Liver (tissue), 9 donors: ENCODE data around the gene KCTD8. TPM values are rescaled to one million over a fixed set of nuclear protein-coding genes. Genes with fewer than 3 reads are reported as not detected.

Source experiments
- DNase-seq: peaks from one replicate; pipeline ENCODE4 v3.0.0-alpha.2; 2017; ENCODE audit warnings: low spot score
- H3K27ac ChIP-seq, 2 donors: one replicate each; pipeline ENCODE4 v1.7.0; 2013; ENCODE audit warnings: inconsistent platforms in 2 of 2, low read length in 2 of 2, control low read depth in 1 of 2, low read depth in 1 of 2, mild to moderate bottlenecking in 1 of 2
- H3K27me3 ChIP-seq, 4 donors: one replicate each; pipeline versions ENCODE4 v1.6.1 to v1.7.0; 2013; ENCODE audit warnings: low read length in 3 of 4, inconsistent platforms in 1 of 4, mild to moderate bottlenecking in 1 of 4, moderate library complexity in 1 of 4; ENCODE audit not compliant: control insufficient read depth in 4 of 4, insufficient read depth in 4 of 4
- H3K36me3 ChIP-seq, 4 donors: one replicate each; pipeline versions ENCODE4 v1.6.1 to v1.7.0; 2013; ENCODE audit warnings: low read length in 3 of 4, mild to moderate bottlenecking in 3 of 4, low read depth in 1 of 4, moderate library complexity in 1 of 4; ENCODE audit not compliant: control insufficient read depth in 4 of 4, insufficient read depth in 3 of 4
- H3K4me1 ChIP-seq, 4 donors: one replicate each; pipeline versions ENCODE4 v1.6.1 to v1.7.0; 2013; ENCODE audit warnings: low read length in 3 of 4, mild to moderate bottlenecking in 3 of 4, moderate library complexity in 1 of 4; ENCODE audit not compliant: control insufficient read depth in 4 of 4, insufficient read depth in 4 of 4
- H3K4me3 ChIP-seq, 3 donors: one replicate each; pipeline versions ENCODE4 v1.6.1 to v1.7.0; 2013; ENCODE audit warnings: low read length in 3 of 3, control low read depth in 1 of 3, low read depth in 1 of 3, mild to moderate bottlenecking in 1 of 3
- H3K9ac ChIP-seq, 2 donors: one replicate each; pipeline ENCODE4 v1.7.0; 2013; ENCODE audit warnings: low read length in 2 of 2, mild to moderate bottlenecking in 2 of 2, moderate library complexity in 2 of 2, control low read depth in 1 of 2, low read depth in 1 of 2
- H3K9me3 ChIP-seq, 4 donors: one replicate each; pipeline versions ENCODE4 v1.6.1 to v1.7.0; 2013; ENCODE audit warnings: low read length in 3 of 4; ENCODE audit not compliant: control insufficient read depth in 4 of 4
- ATF3 ChIP-seq: IDR thresholded peaks from 2 replicates; pipeline ENCODE4 v1.6.1; 2016; ENCODE audit warnings: antibody characterized with exemption
- CTCF ChIP-seq: fragments of 150-350 bp; IDR thresholded peaks from 2 replicates; pipeline ENCODE4 v1.5.1; 2017; ENCODE audit warnings: improper control_type of control experiment, low read depth, low read length; ENCODE audit not compliant: missing input control
- EGR1 ChIP-seq, 2 donors: IDR thresholded peaks; 2 replicates each; pipeline ENCODE4 v1.6.1; 2016 to 2018; ENCODE audit warnings: antibody characterized with exemption in 2 of 2, low read depth in 2 of 2
- FOXA1 ChIP-seq: IDR thresholded peaks from 2 replicates; pipeline ENCODE4 v1.6.1; 2016; ENCODE audit warnings: antibody characterized with exemption
- FOXA2 ChIP-seq: IDR thresholded peaks from 2 replicates; pipeline ENCODE4 v1.6.1; 2016; ENCODE audit warnings: antibody characterized with exemption
- GABPA ChIP-seq, 2 donors: IDR thresholded peaks in 1 of 2; conservative IDR thresholded peaks in 1 of 2; 2 replicates each; pipeline ENCODE4 v1.6.1; 2016; ENCODE audit warnings: antibody characterized with exemption in 2 of 2, mild to moderate bottlenecking in 1 of 2, moderate library complexity in 1 of 2
- HNF4A ChIP-seq, 2 donors: conservative IDR thresholded peaks; 2 replicates each; pipeline ENCODE4 v1.6.1; 2016; ENCODE audit warnings: antibody characterized with exemption in 2 of 2, mild to moderate bottlenecking in 2 of 2
- HNF4G ChIP-seq: IDR thresholded peaks from 2 replicates; pipeline ENCODE4 v1.6.1; 2016; ENCODE audit warnings: antibody characterized with exemption
- JUND ChIP-seq, 2 donors: IDR thresholded peaks; 2 replicates each; pipeline ENCODE4 v1.6.1; 2016; ENCODE audit warnings: antibody characterized with exemption in 2 of 2
- MAX ChIP-seq: IDR thresholded peaks from 2 replicates; pipeline ENCODE4 v1.6.1; 2016; ENCODE audit warnings: antibody characterized with exemption
- NR2F2 ChIP-seq: IDR thresholded peaks from 2 replicates; pipeline ENCODE4 v1.6.1; 2016; ENCODE audit warnings: antibody characterized with exemption
- RAD21 ChIP-seq, 2 donors: IDR thresholded peaks; 2 replicates each; pipeline ENCODE4 v1.6.1; 2016; ENCODE audit warnings: antibody characterized with exemption in 2 of 2, mild to moderate bottlenecking in 2 of 2
- REST ChIP-seq: IDR thresholded peaks from 2 replicates; pipeline ENCODE4 v1.6.1; 2016; ENCODE audit warnings: antibody characterized with exemption, mild to moderate bottlenecking
- RXRA ChIP-seq, 2 donors: IDR thresholded peaks; 2 replicates each; pipeline ENCODE4 v1.6.1; 2017 to 2018; ENCODE audit warnings: antibody characterized with exemption in 2 of 2, mild to moderate bottlenecking in 1 of 2
- SP1 ChIP-seq: IDR thresholded peaks from 2 replicates; pipeline ENCODE4 v1.6.1; 2018; ENCODE audit warnings: antibody characterized with exemption, mild to moderate bottlenecking
- TAF1 ChIP-seq: conservative IDR thresholded peaks from 2 replicates; pipeline ENCODE4 v1.6.1; 2016; ENCODE audit warnings: antibody characterized with exemption, mild to moderate bottlenecking
- YY1 ChIP-seq: IDR thresholded peaks from 2 replicates; pipeline ENCODE4 v1.6.1; 2016; ENCODE audit warnings: antibody characterized with exemption, mild to moderate bottlenecking
- ZBTB33 ChIP-seq: IDR thresholded peaks from 2 replicates; pipeline ENCODE4 v1.6.1; 2016; ENCODE audit warnings: antibody characterized with exemption
- WGBS: extraction: QIAGEN DNeasy Blood & Tissue Kit; methylation state at CpG from one replicate; pipeline ENCODE4 v1.1.7; 2013; 5-methylcytosine and 5-hydroxymethylcytosine counted together
- polyA plus RNA-seq, 2 donors: library from polyadenylated mRNA; stranded (reverse) in 1 of 2; unstranded in 1 of 2; fragments of 200-250 nt in 1 of 2; fragments of >200 nt in 1 of 2; fragmentation: Nextera tagmentation in 1 of 2; extraction: Ambion mirVana in 1 of 2; gene quantifications; one replicate each; pipeline versions ENCODE4 v1.2.1 to v1.2.3, GENCODE V29; 2013 to 2015
- total RNA-seq, 2 donors: library from RNA; depleted of rRNA; stranded (reverse); fragments of >200 nt; gene quantifications; one replicate each; pipeline ENCODE4 v1.2.3, GENCODE V29; 2014
- donor health status: healthy.
- donor health status: healthy.
- donor health status: healthy.
- donor health status: healthy.
- donor health status: healthy.

KCTD8 gene
- total and polyA plus RNA-seq, 4 donors: not detected

GRCh38 chr4:44235897-44236296 lies 212.7 kb downstream of the KCTD8 start:
- no peaks in the 10 kb centered on the region for H3K36me3 ChIP-seq
- no peak overlapping the region for H3K9ac ChIP-seq
- H3K27ac ChIP-seq: no peak overlapping the region
- TF ChIP-seq JUND (IDR thresholded peaks at IDR 0.05) (no peak), REST (no peak), GABPA (IDR thresholded peaks at IDR 0.05 in 1 of 2, conservative IDR thresholded peaks at IDR 0.05 in 1 of 2) (no peak), HNF4A (conservative IDR thresholded peaks at IDR 0.05) (no peak), FOXA1 (no peak), RXRA (IDR thresholded peaks at IDR 0.05) (no peak), CTCF (no peak), ATF3 (no peak), ZBTB33 (no peak), FOXA2 (no peak), RAD21 (IDR thresholded peaks at IDR 0.05) (no peak), SP1 (no peak), EGR1 (IDR thresholded peaks at IDR 0.05; ENCODE audit: low read depth in 2 of 2) (no peak), MAX (no peak)
- no peaks in the 10 kb centered on the region for H3K27me3 ChIP-seq
- H3K9me3 ChIP-seq: peaks cover 0 to 2% (median 0%) of the 10 kb centered on the region in 4 donors
- 80% methylated on average over 3 of the region's 3 CpGs for WGBS
- no peak for DNase-seq
- no peaks in the 10 kb centered on the region for H3K4me1 ChIP-seq
- no peak overlapping the region for H3K4me3 ChIP-seq

GRCh38 chr4:44232262-44232661 lies 216.3 kb downstream of the KCTD8 start:
- Histone ChIP-seq H3K36me3 (no peaks in the 10 kb centered on the region), H3K27me3 (no peaks in the 10 kb centered on the region), H3K4me1 (no peaks in the 10 kb centered on the region), H3K4me3 (no peak overlapping the region), H3K9me3 (peaks cover 0 to 2% (median 0%) of the 10 kb centered on the region in 4 donors), H3K27ac (no peak overlapping the region), H3K9ac (no peak overlapping the region)
- WGBS: 54% methylated on average over 1 of the region's 1 CpG
- DNase-seq: no peak
- TF ChIP-seq ATF3: no peak
- TF ChIP-seq ZBTB33: no peak
- TF ChIP-seq HNF4G: no peak
- TF ChIP-seq CTCF: no peak
- TF ChIP-seq SP1: no peak
- no peak for TF ChIP-seq YY1
- TF ChIP-seq FOXA2: no peak
- no peak for TF ChIP-seq MAX
- no peak for TF ChIP-seq NR2F2
- TF ChIP-seq EGR1 (IDR thresholded peaks at IDR 0.05; ENCODE audit: low read depth in 2 of 2): no peak
- no peak for TF ChIP-seq JUND (IDR thresholded peaks at IDR 0.05)
- no peak for TF ChIP-seq RXRA (IDR thresholded peaks at IDR 0.05)
- TF ChIP-seq GABPA (IDR thresholded peaks at IDR 0.05 in 1 of 2, conservative IDR thresholded peaks at IDR 0.05 in 1 of 2): no peak
- no peak for TF ChIP-seq FOXA1
- TF ChIP-seq RAD21 (IDR thresholded peaks at IDR 0.05): no peak
- no peak for TF ChIP-seq TAF1
